ENCODE measurements around the gene BRMS1.

Gene BRMS1

GRCh38 chr11:66349084-66349386 lies 4.1 kb upstream of the BRMS1 start:
- TF ChIP-seq CTCF (IDR thresholded peaks at IDR 0.05; ENCODE audit: low read depth, low read length) (no peak), MAX (IDR thresholded peaks at IDR 0.05; ENCODE audit: low read depth, low read length) (no peak), MYC (IDR thresholded peaks at IDR 0.05; ENCODE audit: low read depth, low read length) (no peak), POLR2A (IDR thresholded peaks at IDR 0.05; ENCODE audit: extremely low read depth, insufficient read length) (no peak)
- H3K4me3 ChIP-seq (ENCODE audit: low read depth, low read length): no peak overlapping the region
- peak; percentile 46 for DNase-seq (ENCODE audit: low read depth)

DNA sequence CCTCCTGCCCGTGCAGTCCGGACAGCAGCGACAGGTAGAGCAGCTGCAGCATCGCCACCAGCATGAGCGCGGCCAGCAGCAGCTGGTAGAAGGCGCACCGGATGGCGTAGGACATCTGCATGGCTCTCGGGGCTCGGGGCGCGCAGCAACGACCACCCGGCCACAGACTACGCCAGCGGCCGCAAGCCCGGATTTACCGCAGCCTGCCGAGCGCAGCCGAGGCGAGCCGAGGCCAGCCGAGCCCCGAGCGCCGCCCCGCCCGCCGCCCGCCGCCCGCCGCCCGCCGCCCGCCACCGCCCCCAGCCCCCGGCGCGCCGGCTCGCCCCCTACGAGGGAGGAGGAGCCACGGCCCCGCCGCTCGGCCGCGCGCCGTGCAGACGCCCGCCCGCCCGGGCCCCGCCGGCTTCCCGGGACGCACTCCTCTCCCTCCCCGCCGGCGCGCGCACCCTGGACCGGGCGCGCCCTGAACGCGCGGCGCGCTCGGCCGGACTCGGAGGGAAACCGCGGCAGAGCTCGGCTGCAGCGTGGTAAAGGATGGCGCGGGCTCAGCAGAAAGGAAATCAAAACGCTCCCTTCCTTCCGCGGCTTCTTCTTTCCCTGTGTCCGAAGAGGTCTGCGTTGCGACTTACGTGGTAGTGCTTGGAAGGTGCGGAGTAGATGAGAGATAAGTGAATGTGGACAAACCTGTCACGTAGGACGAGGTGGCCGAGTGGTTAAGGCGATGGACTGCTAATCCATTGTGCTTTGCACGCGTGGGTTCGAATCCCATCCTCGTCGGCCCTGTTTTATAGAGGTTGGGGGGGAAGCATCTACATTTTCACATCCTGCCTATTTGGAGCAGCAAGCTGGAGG lies 2.7 kb upstream of the BRMS1 start, which contains the start of gene B4GAT1:
Gene B4GAT1, minus strand, starts transcription at position 205 of the 852 bp plus-strand sequence. Its CDS starts 84 bp downstream, at position 121.
- peak; percentile 92 for DNase-seq (ENCODE audit: low read depth)
- TF ChIP-seq POLR2A (IDR thresholded peaks at IDR 0.05; ENCODE audit: extremely low read depth, insufficient read length) (peak; percentile 44), MAX (IDR thresholded peaks at IDR 0.05; ENCODE audit: low read depth, low read length) (peak; percentile 48; the same call in 1 of the 2 replicates), MYC (IDR thresholded peaks at IDR 0.05; ENCODE audit: low read depth, low read length) (peak; percentile 33), CTCF (IDR thresholded peaks at IDR 0.05; ENCODE audit: low read depth, low read length) (no peak)
- peak within 1 kb of the TSS; percentile 76 for H3K4me3 ChIP-seq (ENCODE audit: low read depth, low read length)

DNA sequence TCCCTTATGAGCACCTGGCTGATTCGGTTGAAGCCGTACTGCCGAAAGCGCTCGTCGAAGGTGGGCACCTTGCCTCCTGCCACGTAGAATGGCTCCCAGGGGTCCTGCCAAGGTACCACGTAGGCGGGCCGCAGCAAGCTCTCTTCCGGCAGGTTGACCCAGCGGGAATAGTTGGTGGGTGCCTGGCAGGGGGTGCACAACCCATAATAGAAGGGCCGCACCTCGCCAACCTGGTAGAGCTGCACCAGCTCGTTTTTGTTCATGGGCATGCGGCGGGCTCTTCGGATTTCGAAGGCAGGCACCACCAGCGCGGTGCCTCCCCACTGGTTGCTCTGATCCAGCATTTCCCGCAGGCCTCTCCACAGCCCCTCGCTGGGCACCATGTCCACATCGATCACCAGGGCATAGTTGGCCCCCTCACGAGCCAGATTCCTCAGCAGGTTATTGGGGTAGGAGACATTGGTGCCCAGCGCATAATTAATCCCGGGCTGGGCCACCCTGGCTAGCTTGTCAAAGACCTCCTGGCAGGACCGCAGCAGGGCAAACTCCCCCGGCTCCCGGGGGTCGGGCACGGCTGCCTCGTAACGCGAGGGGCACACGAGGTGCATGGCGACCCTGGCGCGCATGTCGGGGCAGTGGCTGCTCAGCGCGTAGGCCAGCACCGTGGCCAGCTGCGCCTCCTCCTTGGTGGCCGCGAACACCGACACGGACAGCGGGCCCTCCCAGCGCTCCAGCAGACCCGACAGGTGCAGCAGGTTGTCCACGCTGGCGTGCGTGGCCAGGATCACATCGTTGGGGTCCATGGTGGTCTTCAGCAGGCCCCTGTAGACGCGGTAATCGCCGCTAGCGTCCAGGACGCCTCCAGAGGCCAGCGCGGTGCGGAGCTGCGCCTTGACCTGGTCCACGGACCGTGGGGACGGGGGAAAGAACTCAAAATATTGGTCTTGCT lies 1.8 kb upstream of the BRMS1 start:
- DNase-seq (ENCODE audit: low read depth): peak; percentile 18
- H3K4me3 ChIP-seq (ENCODE audit: low read depth, low read length): peak overlapping the region; percentile 64
- TF ChIP-seq MAX (IDR thresholded peaks at IDR 0.05; ENCODE audit: low read depth, low read length) (no peak), MYC (IDR thresholded peaks at IDR 0.05; ENCODE audit: low read depth, low read length) (no peak), CTCF (IDR thresholded peaks at IDR 0.05; ENCODE audit: low read depth, low read length) (no peak), POLR2A (IDR thresholded peaks at IDR 0.05; ENCODE audit: extremely low read depth, insufficient read length) (no peak)

GRCh38 chr11:66345316-66345649 lies 379 bp upstream of the BRMS1 start:
- TF ChIP-seq POLR2A (IDR thresholded peaks at IDR 0.05; ENCODE audit: extremely low read depth, insufficient read length): no peak
- no peak for TF ChIP-seq MYC (IDR thresholded peaks at IDR 0.05; ENCODE audit: low read depth, low read length)
- TF ChIP-seq MAX (IDR thresholded peaks at IDR 0.05; ENCODE audit: low read depth, low read length): no peak
- TF ChIP-seq CTCF (IDR thresholded peaks at IDR 0.05; ENCODE audit: low read depth, low read length): no peak
- no peak for DNase-seq (ENCODE audit: low read depth)
- H3K4me3 ChIP-seq (ENCODE audit: low read depth, low read length): peak overlapping the region; percentile 72

DNA sequence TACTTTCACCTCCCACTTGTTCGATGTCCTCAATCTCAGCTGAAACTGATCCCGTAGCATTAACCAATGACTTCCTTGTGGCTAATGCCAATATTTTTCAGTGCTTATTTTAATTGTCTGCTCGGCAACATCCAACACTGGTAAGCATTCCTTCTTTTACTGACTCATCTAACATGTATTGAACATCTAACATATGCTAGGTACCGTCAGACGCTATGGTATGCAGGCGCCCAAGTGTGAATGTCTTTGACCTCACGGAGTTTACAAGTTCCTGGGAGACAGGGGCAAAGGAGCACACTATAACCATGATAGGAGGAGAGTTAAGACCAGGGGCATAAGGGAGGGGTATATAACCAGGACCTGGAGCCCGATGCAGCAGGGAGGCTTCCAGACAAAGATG lies 1.7 kb downstream of the BRMS1 start:
- TF ChIP-seq CTCF (IDR thresholded peaks at IDR 0.05; ENCODE audit: low read depth, low read length) (no peak), POLR2A (IDR thresholded peaks at IDR 0.05; ENCODE audit: extremely low read depth, insufficient read length) (no peak), MYC (IDR thresholded peaks at IDR 0.05; ENCODE audit: low read depth, low read length) (no peak), MAX (IDR thresholded peaks at IDR 0.05; ENCODE audit: low read depth, low read length) (no peak)
- no peak overlapping the region for H3K4me3 ChIP-seq (ENCODE audit: low read depth, low read length)
- DNase-seq (ENCODE audit: low read depth): no peak
